Tibial nerve (tissue), 4 donors: ENCODE data around the gene SOX9.

Experiments
- EP300 ChIP-seq, 2 donors: sonication (generic); formaldehyde crosslinking; IDR thresholded peaks; one replicate each; pipeline ENCODE4 v1.6.1; 2017; ENCODE audit warnings: antibody characterized with exemption in 2 of 2, mild to moderate bottlenecking in 1 of 2
- POLR2A ChIP-seq, 2 donors: fragments of 450-650 bp; IDR thresholded peaks; one replicate each; pipeline ENCODE4 v1.6.1; 2017; ENCODE audit warnings: antibody characterized with exemption in 2 of 2, mild to moderate bottlenecking in 2 of 2, moderate library complexity in 2 of 2
- TF ChIP-seq, protein P1 (sequence below), 5 experiments: fragments of 200-600 bp in 3 of 5; fragments of 450-650 bp in 2 of 5; sonication (generic) in 3 of 5; IDR thresholded peaks; one replicate each; pipeline ENCODE4 v1.5.1; 2016 to 2019; ENCODE audit warnings: antibody characterized with exemption in 5 of 5, mild to moderate bottlenecking in 3 of 5, moderate library complexity in 2 of 5

- TF ChIP-seq, protein P1, sequence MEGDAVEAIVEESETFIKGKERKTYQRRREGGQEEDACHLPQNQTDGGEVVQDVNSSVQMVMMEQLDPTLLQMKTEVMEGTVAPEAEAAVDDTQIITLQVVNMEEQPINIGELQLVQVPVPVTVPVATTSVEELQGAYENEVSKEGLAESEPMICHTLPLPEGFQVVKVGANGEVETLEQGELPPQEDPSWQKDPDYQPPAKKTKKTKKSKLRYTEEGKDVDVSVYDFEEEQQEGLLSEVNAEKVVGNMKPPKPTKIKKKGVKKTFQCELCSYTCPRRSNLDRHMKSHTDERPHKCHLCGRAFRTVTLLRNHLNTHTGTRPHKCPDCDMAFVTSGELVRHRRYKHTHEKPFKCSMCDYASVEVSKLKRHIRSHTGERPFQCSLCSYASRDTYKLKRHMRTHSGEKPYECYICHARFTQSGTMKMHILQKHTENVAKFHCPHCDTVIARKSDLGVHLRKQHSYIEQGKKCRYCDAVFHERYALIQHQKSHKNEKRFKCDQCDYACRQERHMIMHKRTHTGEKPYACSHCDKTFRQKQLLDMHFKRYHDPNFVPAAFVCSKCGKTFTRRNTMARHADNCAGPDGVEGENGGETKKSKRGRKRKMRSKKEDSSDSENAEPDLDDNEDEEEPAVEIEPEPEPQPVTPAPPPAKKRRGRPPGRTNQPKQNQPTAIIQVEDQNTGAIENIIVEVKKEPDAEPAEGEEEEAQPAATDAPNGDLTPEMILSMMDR (IDR thresholded peaks at IDR 0.05), result no peak
- TF ChIP-seq POLR2A (IDR thresholded peaks at IDR 0.05), result no peak
- TF ChIP-seq EP300 (IDR thresholded peaks at IDR 0.05), result no peak
Observed at GRCh38 chr17:72145962-72146361, 25.1 kb downstream of the SOX9 start.
